ENCODE results near the gene ARL6IP4. TPM values are rescaled to one million over a fixed set of nuclear protein-coding genes. Genes with fewer than 3 reads are reported as not detected.

Gene ARL6IP4
- total RNA-seq, 1 experiment from 2014 or later, result 189 TPM

- Histone ChIP-seq H3K27me3 (replicated peaks; ENCODE audit: insufficient read depth, low read depth, low read length, poor library complexity) (no peaks in the 10 kb centered on the region), H3K36me3 (ENCODE audit: insufficient read depth, low read length, poor library complexity, severe bottlenecking) (no peaks in the 10 kb centered on the region), H3K9me3 (ENCODE audit: low read depth, low read length, poor library complexity, severe bottlenecking) (no peaks in the 10 kb centered on the region), H3K27ac (ENCODE audit: low read depth, low read length, poor library complexity, severe bottlenecking) (no peak overlapping the region), H3K4me1 (ENCODE audit: insufficient read depth, low read length, poor library complexity, severe bottlenecking) (no peaks in the 10 kb centered on the region), H3K4me3 (ENCODE audit: low read depth, low read length, poor library complexity, severe bottlenecking) (no peak overlapping the region)
- peak; percentile 53 for DNase-seq (ENCODE audit: low spot score)
- POLR2A ChIA-PET (ENCODE audit: low non-redundant PET), result no interaction called here
- TF ChIP-seq CTCF (conservative IDR thresholded peaks at IDR 0.05; ENCODE audit: low read depth, low read length) (no peak), EZH2 (IDR thresholded peaks at IDR 0.05; ENCODE audit: borderline replicate concordance, low read depth, low read length, poor library complexity, severe bottlenecking) (no peak)
- CTCF ChIA-PET, result interaction anchor here (1.1 to 1.4 kb wide), 2 partner anchors 66 to 87 kb away, joined by 3 to 5 read pairs; no protein-coding TSS in a partner anchor
- BruUV-seq (replicated peaks), result no TSS peak
- intact Hi-C loops (cut with micrococcal nuclease; ENCODE audit: unreplicated experiment), result no loop called here
Observed at GRCh38 chr12:122946690-122947341, 33.7 kb upstream of the ARL6IP4 start.

GRCh38 chr12:122947352-122947792 lies 33.1 kb upstream of the ARL6IP4 start:
- no peak for DNase-seq (ENCODE audit: low spot score)
- ChIA-PET CTCF (no interaction called here), POLR2A (ENCODE audit: low non-redundant PET) (no interaction called here)
- BruUV-seq (replicated peaks), result no TSS peak
- Histone ChIP-seq H3K9me3 (ENCODE audit: low read depth, low read length, poor library complexity, severe bottlenecking) (no peaks in the 10 kb centered on the region), H3K4me1 (ENCODE audit: insufficient read depth, low read length, poor library complexity, severe bottlenecking) (no peaks in the 10 kb centered on the region), H3K27me3 (replicated peaks; ENCODE audit: insufficient read depth, low read depth, low read length, poor library complexity) (no peaks in the 10 kb centered on the region), H3K4me3 (ENCODE audit: low read depth, low read length, poor library complexity, severe bottlenecking) (no peak overlapping the region), H3K36me3 (ENCODE audit: insufficient read depth, low read length, poor library complexity, severe bottlenecking) (no peaks in the 10 kb centered on the region), H3K27ac (ENCODE audit: low read depth, low read length, poor library complexity, severe bottlenecking) (no peak overlapping the region)
- intact Hi-C loops (cut with micrococcal nuclease; ENCODE audit: unreplicated experiment), result no loop called here
- no peak for TF ChIP-seq CTCF (conservative IDR thresholded peaks at IDR 0.05; ENCODE audit: low read depth, low read length)
- no peak for TF ChIP-seq EZH2 (IDR thresholded peaks at IDR 0.05; ENCODE audit: borderline replicate concordance, low read depth, low read length, poor library complexity, severe bottlenecking)

DNA sequence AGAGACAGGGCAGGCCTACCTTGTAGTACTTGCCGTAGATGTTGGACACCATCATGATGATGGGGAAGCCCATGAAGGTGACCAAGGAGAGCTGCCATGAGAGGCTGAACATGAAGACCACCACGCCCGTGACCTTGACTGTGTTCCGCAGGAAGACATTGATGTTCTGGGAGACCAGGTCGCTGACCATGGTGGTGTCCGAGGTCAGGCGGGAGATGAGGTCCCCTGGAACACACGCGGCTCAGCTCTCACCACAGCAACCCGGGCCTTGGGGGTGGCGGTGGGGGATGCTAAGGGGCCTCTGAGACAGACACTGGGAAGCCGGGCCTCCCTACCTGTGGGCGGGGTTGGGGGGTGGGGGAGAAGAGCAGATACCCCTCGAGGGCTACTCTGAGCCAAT lies 31.9 kb upstream of the ARL6IP4 start:
- intact Hi-C loops (cut with micrococcal nuclease; ENCODE audit: unreplicated experiment), result no loop called here
- Histone ChIP-seq H3K27ac (ENCODE audit: low read depth, low read length, poor library complexity, severe bottlenecking) (no peak overlapping the region), H3K36me3 (ENCODE audit: insufficient read depth, low read length, poor library complexity, severe bottlenecking) (no peaks in the 10 kb centered on the region), H3K9me3 (ENCODE audit: low read depth, low read length, poor library complexity, severe bottlenecking) (no peaks in the 10 kb centered on the region), H3K4me1 (ENCODE audit: insufficient read depth, low read length, poor library complexity, severe bottlenecking) (no peaks in the 10 kb centered on the region), H3K27me3 (replicated peaks; ENCODE audit: insufficient read depth, low read depth, low read length, poor library complexity) (no peaks in the 10 kb centered on the region), H3K4me3 (ENCODE audit: low read depth, low read length, poor library complexity, severe bottlenecking) (no peak overlapping the region)
- ChIA-PET POLR2A (ENCODE audit: low non-redundant PET) (no interaction called here), CTCF (interaction anchor here (0.6 kb wide), 1 partner anchor 55 kb away, joined by 13 read pairs; no protein-coding TSS in a partner anchor)
- BruUV-seq (replicated peaks), result no TSS peak
- TF ChIP-seq CTCF (conservative IDR thresholded peaks at IDR 0.05; ENCODE audit: low read depth, low read length), result no peak
- no peak for TF ChIP-seq EZH2 (IDR thresholded peaks at IDR 0.05; ENCODE audit: borderline replicate concordance, low read depth, low read length, poor library complexity, severe bottlenecking)
- DNase-seq (ENCODE audit: low spot score), result no peak

All from A673 (cell line).